Effector CD8-positive, alpha-beta T cell (primary cell): ENCODE results near the gene BCLAF1.
"Not testable (repeated sequence)": the region's sequence is repeated elsewhere in the genome, so short reads cannot be mapped to it uniquely, and the experiment has no call there.

Source experiments
- DNase-seq: peaks from one replicate; lab custom pipeline; 2025; lab: John Stamatoyannopoulos, UW

BCLAF1 gene

DNA sequence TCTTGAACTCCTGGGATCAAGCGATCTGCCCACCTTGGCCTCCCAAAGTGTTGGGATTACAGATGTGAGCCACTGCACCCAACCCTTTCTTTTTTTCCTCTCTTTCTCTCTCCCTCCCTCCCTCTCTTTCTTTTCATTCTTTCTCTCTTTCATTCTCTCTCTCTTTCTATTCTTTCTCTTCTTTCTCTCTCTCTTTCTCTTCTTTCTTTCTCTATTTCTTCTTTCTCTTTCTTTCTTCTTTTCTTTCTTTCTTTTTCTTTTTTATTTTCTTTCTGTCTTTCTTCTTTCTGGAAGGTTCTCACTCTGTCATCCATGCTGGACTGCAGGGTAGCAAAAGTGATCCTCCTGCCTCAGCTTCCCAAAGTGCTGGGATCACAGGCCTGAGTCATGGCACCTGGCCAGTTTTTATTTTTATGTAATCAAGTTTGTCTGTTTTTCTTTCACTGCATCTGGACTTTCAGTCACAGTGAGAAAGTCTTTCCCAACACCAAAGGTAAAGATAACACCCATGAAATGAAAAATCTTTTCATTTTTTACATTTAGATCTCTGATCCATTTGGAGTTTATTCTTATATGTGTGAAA is 20.2 kb upstream of the BCLAF1 start:
- DNase-seq = no peak

DNA sequence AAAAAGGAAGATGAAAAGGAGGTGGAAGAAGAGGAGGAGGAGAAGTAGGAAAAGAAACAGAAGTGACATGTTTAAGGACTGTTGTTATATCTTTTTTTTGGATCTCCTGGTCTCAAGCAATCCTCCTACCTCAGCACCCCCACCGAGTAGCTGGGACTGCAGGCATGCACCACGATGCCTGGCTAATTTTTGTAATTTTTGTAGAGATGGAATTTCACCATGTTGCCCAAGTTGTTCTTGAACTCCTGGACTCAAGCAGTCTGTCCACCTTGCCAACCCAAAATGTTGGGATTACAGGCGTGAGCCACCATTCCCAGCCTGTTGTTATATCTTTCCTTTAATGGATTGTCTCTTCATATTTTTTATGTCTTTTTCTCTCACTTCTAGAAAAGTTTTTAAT is 19.5 kb upstream of the BCLAF1 start:
- no peak for DNase-seq

DNA sequence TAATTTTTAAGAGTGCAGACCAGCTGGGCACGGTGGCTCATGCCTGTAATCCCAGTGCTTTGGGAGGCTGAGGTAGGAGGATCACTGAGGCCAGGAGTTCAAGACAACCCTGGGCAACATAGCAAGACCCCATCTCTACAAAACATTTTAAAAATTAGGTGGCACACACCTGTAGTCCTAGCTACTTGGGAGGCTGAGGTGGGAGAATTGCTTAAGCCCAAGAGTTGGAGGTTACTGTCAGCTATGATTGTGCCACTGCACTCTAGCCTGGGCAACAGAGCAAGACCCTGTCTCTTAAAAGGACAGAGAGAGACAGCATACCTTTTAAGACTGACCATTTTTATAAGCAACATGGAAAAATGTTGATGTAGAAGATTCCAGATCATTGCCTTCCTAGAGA is 18.8 kb upstream of the BCLAF1 start:
- DNase-seq = not testable (repeated sequence)

DNA sequence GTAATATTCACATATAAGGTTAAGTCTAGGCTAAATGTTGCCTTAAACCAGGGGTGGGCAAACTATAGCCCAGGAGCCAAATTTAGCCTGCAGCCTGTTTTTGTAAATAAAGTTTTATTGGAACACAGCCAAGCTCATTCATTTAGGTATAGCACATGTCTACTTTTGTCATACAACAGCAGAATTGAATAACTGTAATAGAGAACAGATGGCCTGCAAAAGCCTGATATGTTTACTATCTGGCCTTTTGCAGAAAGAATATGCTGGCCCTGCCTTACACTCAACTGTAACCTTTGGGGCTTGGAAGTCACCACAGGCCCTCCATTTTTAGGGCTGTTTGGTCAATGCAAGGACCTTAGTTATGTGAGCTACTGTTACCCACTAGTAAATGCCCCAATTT is 17.7 kb upstream of the BCLAF1 start:
- DNase-seq = no peak

DNA sequence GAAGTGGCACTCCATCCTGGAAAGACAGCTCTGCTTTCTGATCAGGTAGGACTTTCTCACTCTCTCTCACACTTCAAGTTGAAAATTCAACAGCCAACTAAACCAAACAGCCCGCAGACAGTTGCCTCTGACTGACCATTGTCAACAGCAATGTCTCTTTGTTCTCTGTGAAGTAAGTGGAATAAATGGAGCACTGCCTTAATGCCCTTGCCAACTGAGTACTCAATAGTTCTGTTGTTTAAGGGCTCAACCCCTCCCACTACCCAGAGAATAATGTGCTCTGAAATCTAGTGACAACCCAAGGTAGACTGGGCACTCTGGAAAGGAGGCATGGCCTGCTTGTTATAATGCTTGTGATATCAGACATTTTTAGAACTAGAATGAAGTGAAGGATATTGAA is 16.8 kb upstream of the BCLAF1 start:
- no peak for DNase-seq

DNA sequence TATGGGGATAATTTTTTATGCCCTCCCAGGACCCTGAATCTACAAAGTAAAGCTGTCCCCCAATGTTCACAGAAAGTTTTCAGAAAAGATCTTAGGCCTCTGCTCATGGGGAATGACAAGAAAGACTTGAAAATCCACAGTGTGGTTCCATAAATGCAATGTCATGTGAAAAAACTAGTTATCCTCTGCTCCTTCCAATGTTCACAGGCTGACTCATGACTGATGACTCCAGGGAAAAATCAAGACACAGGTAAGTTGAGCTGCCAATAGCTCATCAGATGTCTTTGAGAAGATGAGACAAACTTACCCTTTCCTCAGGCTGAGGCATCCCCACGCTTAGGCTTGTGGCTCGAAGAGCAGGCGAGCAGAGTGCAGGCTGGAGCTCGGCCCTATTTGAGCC is 14.8 kb upstream of the BCLAF1 start:
- DNase-seq = no peak

DNA sequence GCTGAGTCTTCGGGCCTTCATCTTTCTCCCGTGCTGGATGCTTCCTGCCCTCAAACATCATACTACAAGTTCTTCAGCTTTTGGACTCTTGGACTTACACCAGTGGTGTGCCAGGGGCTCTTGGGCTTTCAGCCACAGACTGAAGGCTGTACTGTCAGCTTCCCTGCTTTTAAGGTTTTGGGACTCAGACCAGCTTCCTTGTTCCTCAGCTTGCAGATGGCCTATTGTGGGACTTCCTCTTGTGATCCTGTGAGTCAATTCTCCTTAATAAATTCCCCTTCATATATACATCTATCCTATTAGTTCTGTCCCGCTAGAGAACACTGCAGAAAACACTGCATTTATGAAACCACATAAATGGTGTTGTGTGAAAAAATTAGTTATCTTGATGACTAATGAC is 13.9 kb upstream of the BCLAF1 start:
- DNase-seq = no peak

DNA sequence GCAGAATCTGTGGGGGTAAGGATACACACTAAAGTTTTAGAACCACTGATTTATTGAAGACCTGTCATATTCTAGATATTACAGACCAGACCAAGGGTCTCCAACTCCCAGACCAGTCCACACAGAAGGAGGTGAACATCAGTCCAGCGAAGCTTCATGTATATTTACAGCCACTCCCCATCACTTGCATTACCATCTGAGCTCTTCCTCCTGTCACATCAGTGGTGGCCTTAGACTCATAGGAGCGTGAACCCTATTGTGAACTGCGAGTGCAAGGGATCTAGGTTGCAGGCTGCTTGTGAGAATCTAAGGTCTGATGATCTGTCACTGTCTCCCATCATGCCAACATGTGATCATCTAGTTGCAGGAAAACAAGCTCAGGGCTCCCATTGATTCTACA is 5.0 kb upstream of the BCLAF1 start:
- no peak for DNase-seq

DNA sequence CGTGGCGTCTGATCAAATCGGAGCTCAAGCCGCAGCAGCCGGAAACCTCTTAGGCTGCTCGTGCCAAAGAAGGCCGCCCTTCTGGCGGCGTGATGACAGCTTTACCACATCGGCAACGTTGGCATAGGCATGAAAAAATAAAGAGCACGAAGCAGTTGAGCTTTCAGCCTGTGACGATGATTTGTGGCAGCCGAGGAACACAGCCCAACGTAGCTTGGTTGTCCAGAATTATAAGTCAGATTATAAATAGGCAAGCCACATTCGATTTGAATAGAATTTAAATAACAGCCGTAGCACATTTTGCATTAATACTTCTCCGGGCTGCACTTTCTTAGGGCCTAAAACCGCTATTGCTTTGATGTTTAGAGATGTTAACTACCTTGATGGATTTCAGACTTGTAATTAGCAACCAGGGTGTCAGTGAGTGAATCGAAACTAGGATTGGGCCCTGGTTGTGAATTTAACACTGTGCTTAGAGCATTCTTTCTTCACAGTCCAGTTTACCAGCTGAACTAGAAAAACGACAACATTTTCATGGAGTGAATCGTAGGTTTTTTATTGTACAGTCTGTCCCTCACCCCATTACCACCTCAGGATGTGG is 864 bp upstream of the BCLAF1 start:
- DNase-seq = peak; percentile 69

DNA sequence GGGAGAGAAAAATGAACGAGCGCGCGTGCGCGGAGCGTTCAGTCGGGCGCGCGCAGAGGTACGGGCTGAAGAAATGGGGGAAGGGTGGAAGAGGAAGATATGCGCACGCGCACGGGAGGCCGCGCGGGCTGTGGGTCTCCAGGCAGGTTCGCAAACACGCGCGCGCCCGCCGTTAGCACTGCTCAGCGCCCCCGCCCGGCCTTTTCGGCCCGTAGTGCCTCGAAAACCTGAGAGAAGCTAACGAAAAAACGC is 393 bp downstream of the BCLAF1 start:
- peak; percentile 91 for DNase-seq

DNA sequence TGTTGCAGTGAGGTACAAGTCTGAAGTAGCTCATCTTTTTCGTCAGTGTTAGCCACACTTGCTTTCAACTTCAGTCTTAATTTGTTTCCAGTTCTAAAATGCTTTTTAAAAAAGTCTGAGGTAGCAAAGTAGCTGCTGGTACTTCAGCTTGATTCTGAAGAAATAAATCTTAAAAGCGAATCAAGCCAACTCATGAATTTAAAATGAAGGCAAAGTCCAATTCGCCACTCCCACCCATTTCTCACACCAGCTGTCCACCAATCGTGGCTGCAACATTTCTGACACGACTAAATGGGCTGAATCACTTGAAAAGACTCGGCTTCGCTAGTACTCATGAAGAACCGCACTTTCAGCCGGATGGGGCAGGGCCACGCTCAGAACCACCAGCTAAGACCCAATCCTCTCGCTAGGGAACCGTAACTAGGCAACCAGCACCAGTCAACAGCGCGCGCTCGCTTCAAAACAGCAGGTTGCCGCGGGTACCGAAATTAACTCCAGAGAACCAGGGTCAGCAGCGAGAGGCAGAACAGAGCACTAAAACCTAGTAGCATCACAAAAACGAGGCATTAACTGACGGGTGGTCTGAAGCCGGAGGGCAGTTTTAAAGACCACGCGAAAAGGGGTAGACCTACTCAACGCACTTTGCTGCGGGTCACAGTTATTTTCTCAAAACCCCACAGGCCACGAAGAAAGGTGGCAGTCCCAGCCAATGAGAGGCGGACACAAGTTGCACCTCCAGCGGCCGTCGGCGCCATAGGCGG is 900 bp downstream of the BCLAF1 start:
- DNase-seq = peak; percentile 89

DNA sequence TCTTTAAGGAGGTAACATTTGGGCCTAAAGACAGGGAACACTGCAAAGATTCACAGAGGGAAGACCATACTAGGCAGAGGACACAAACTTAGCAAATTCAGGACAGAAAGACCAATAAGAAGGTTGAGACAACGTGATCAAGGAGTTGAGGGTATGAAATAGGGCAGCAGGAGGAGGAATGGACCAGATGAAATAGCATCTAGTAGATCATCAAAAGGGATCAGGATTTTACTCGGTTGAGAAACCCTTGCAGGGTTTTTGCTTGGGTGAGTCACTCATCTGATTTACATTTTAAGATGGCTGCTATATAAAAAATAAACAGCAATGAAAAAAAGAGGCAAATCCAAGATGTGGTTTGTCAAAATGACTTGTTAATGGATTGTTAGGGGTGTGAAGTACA is 4.7 kb downstream of the BCLAF1 start:
- DNase-seq = no peak

DNA sequence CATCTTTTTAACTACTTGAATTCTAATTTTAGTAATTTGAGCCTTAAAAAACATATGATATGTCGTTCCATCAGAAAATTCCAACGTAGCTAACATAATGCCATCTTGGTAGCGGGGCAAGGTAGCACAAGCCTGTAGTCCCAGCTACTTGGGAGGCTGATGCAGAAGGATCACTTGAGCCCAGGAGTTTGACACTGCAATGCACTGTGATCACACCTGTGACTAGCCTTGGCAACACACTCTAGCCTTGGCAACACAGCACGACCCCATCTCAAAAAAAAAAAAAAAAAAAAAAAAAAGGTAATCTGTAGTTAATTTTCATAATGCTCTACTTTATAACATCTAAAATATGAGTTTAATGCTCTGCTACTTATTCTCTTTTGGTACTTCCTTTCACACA is 6.7 kb downstream of the BCLAF1 start:
- DNase-seq = no peak

DNA sequence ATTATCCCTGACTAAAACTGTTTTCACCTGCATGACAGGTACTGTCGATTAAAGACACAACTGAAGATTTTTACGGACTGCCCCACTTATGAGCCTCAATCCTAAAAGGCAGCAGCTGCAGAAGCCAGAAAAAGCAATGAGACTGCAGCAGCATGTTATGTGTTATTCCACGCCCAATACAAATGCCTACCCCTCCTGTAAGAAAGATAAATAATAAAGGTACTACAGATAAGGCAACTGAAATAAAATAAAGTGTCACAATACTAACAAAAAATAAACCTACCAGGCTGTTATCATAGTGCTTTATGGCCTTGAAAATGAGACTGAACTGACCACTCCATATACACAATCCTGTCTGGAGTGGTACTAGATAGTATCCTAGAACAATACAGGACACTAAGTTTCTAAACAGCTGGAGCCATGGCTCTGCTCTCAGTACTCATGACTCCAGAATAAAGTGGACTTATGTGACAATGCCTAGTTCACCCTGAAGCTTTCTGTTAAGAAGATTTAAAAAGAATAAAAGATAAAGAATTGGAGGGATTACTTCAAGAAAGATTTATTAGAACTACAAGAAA is 9.5 kb downstream of the BCLAF1 start:
- no peak for DNase-seq

DNA sequence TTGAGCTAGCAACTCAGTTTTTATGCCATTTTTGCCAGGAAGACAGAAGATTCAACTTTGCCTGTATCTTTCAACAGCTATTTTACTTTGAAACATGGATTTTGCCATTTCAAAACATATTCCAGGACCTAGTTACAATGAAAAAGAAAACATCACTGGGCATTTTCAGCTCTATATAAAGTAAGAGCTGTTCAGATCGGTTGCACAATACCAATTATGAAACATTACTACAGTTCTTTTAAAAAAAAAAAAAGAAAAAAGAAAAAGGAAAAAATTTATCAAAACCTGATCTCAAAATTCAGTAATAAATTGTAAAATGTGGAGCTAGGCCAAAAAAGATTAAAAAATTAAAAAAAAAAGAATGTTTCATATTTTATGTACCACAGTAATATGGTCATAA is 15.6 kb downstream of the BCLAF1 start:
- no peak for DNase-seq

DNA sequence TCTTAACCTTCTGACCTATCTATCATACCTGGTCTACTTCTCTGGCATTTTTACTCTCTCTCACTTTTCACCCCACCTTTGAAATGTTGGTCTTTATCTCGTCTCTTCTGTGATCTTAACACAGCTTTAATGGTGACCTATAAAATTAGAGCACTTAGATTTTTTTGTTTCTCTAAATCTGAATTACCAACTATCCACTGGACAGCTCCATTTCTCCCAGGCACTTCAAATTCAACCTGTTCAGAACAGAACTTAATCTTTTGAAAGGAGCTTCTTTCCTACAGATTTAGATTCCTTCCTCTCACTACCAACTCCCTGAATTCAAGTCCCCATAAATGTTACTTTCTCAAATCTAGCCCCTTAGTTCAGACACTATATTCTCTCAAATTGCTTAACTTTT is 24.5 kb downstream of the BCLAF1 start:
- DNase-seq = no peak

DNA sequence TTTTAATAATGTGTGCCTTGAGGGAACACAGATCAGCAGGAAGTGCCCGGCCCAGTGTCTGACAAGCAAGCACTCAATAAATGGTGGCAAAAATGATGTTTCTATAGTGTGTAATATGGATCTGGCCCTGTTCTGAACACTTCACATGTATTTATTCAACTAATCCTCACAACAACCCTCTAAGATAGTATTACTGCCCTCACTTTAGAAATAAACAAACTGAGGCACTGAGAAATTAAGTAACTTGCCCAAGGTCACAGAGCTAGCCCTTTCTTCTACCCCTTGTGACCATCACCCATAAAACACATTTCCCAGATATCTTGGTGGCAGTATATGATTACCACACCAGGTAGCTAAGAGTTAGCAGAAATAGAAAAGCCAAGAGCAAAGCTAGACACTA is 26.7 kb downstream of the BCLAF1 start:
- DNase-seq = no peak

DNA sequence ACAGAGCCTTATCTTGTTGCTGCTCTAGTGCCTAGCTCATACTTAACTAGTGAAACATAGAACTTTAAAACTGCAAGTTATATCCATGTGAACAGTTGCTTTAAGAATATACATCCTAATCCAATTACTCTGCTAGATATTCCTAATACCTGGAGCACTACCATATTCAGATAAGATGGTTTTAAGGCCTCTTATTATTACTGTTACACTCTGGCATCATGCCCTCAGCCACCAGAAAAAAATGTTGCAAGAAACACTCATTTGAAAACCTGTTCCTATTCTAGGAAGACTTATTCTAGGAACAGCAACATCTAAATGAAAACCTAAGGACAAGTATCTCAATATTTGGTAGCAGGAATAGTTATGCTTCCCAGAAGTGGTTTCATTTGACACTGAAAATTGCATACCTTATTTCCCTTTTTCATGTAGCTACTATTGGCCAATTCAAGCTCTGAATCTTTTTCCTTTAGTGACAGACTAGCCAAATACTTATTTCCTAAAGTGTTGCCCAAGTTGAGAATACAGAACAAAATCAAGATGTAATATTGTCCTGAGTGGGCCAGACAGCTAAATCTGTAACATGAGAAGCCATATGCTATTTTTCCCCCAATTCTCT is 34.7 kb downstream of the BCLAF1 start:
- no peak for DNase-seq

DNA sequence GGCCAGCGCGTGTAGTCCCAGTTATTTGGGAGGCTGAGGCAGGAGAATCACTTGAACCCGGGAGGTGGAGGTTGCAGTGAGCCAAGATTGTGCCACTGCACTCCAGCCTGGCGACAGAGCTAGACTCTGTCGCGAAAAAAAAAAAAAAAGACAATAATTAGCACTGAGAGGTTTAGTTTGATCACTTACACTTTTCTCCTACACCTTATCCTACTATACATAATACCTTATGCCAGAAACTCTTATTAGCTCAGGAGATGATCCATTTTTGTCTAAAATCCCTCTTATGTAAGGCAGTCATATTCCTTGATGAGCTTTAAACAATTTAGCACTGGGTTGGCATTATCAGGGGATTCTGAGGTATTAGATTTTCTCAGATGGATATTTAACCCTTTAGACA is 35.9 kb downstream of the BCLAF1 start:
- no peak for DNase-seq

DNA sequence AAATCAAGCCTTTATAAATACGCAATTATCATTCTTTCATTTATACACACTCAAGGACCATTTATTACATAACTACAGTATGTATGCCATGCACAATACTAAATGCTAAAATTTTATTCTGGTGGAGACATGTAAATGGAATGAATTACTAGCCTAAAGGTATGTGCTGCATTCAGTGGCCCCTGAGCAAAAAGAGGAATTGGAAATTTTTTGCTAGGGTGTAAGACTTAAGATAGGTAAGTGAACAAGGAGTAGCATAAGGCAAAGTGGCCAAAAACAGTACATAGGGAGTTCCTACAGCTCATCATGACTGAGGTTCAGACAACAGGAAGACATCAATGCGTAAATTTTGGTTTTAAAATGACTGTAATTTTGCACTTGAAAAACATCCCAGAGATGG is 37.2 kb downstream of the BCLAF1 start:
- no peak for DNase-seq

DNA sequence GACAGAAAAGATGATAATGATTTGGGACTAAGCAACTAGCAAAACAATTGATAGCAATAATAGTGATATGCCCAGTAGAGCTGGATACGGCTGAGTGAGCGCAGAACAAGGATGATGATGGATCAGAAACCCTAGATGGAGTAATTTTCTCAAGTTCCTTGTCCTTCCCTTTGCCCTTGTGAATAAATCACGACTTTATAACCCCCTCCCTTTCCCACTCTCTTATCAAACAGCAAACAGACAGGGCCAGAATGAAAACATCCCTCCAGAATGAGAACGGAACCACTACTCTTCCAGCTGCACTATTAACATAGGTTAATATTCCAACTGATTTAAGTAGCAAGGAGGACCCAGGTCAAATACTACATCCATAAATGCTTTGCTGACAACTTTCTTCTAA is 38.3 kb downstream of the BCLAF1 start:
- DNase-seq = no peak

DNA sequence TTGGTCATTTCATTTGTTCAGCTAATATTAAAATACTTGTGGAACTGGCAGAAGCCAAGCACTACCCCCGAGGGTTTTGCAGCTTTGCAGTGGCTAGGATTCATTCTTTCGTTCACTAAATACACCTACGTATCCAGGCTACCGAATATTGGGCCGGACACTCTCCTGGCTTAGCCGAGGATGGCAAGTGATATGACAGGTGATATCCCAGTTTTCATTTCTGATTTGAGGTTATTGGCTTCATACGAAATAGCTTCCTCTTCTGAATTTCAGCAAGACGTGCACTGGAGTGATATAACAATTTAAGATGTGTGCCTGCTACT is 39.0 kb downstream of the BCLAF1 start:
- DNase-seq = no peak
